Forelimb muscle (tissue), 1 donor: ENCODE results near the gene TP53RK. TPM values are rescaled to one million over a fixed set of nuclear protein-coding genes. Genes with fewer than 3 reads are reported as not detected.

ENCODE experiments used
- DNase-seq: peaks from one replicate; pipeline ENCODE4 v3.0.0-alpha.2; 2013; ENCODE audit warnings: low read depth
- polyA plus RNA-seq: library from polyadenylated mRNA; unstranded; fragments of 120-200 nt; gene quantifications from one replicate; pipeline ENCODE4 v1.2.1, GENCODE V29; 2013; ENCODE audit not compliant: insufficient read length

The TP53RK gene
- polyA plus RNA-seq, 1 donor = 9.9 TPM

DNA sequence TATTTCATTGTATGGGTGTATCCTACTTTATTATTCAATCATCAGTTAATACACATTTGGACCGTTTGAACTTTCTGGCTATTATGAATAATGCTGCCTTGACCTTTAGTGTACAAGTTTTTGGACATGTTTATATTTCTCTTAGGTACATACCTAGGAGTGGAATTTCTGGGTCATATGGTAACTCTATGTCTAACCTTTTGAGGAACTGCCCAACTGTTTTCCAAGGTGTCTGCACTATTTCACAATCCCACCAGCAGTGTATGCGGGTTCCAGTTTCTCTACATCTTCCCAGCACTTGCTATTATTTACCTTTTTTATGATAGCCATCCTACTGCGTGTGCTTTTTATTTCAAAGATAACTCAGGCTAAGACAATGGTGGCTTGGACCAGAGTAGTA lies 23.6 kb downstream of the TP53RK start:
- DNase-seq = no peak

DNA sequence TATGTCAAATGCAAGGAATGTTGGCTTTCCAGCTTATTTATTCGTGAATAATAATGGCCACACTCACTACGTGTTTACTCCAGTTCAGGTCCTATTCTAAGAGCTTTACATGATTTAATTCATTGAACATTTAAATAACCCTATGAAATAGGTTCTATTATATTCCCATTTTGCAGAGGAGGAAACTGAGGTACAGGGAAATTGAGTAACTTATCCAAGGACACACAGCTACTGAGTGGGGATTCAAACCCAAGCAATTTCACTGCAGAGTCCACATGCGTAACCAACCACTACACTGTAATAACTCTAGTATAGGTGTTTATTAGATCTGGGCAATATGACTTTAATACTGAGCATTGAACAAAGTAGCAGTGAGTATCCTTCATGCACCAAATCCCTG lies 25.7 kb downstream of the TP53RK start:
- DNase-seq = no peak

DNA sequence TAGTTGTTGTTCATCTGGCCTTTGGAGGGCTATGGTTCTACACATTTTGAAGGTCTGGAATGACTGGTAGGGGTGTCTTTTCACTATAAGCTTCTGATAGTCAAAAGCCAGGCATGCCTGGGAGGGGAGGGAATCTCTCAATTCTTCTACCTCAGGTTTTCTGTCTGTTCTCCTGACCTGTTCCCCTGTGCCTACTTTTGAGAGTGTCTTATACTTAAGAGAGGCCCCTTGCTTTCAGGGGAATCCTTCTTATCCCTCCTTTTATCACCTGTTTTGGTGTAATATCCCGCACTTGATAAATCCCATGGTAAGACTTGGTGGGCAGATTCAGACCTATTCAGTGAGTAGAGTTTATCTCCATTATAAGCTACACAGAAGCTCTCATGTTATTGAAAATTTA lies 27.6 kb downstream of the TP53RK start:
- DNase-seq = no peak

DNA sequence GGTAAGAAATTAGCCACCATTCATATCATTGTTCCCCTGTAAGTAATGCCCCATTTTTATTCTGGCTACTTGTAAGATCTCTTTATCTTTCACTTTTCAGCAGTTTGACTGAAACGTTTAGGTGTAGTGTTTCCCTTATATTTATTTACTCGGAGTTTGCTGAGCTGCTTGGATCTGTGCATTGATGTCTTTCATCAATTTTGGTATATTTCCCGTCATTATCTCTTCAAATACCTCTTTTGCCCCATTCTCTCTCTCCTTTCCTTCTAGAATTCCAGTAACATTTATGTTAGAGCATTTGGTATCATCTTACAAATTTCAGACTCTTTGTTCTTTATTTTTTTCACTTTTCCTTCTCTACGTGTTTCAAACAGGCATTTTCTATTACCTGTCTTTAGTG lies 28.8 kb downstream of the TP53RK start:
- no peak for DNase-seq

DNA sequence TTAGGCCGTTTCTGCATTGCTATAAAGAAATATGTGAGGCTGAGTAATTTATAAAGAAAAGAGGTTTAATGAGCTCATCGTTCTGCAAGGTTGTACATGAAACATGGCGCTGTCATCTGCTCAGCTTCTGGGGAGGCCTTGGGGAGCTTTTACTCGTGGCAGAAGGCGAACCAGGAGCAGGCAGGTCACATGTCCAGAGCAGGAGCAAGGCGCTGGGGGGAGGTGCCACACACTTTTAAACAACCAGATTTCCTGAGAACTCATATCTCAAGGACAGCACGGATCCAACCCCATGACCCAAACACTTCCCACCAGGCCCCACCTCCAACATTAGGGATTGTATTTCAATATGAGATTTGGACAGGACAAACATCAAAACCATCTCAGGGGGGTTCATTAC lies 31.6 kb downstream of the TP53RK start:
- DNase-seq = no peak

DNA sequence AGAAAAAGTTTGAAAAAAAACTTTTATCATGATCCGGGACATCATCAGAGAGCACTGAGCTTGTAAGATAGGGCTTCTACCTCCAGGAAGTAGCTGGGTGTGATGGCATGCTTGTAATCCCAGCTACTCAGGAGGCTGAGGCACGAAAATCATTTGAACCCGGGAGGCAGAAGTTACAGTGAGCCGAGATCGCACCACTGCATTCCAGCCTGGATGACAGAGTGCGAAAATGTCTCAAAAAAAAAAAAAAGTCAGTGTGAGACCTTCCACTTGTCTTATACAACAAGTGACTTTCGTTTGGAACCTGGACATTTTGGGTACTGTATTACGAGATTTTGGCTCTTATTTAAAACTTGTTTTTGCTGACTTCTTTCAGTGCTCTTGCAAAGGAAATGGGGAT lies 32.1 kb downstream of the TP53RK start:
- no peak for DNase-seq

DNA sequence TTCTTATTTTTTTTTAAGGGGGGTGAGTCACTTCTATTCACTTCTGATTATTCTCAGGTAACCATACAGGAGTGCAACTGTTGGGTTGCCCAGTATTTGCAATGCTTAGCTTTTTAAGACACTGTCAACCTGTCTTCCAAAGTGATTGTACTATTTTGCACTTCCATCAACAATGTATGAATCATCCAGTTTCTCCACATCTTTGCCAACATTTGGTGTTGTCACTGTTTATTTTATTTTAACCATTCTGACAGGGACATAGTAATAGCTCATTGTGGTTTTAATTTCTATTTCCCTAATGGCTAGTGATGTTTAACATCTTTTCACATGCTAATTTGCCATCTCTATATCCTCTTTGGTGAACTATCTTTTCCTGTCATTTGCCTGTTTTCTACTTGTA lies 36.5 kb downstream of the TP53RK start:
- no peak for DNase-seq

DNA sequence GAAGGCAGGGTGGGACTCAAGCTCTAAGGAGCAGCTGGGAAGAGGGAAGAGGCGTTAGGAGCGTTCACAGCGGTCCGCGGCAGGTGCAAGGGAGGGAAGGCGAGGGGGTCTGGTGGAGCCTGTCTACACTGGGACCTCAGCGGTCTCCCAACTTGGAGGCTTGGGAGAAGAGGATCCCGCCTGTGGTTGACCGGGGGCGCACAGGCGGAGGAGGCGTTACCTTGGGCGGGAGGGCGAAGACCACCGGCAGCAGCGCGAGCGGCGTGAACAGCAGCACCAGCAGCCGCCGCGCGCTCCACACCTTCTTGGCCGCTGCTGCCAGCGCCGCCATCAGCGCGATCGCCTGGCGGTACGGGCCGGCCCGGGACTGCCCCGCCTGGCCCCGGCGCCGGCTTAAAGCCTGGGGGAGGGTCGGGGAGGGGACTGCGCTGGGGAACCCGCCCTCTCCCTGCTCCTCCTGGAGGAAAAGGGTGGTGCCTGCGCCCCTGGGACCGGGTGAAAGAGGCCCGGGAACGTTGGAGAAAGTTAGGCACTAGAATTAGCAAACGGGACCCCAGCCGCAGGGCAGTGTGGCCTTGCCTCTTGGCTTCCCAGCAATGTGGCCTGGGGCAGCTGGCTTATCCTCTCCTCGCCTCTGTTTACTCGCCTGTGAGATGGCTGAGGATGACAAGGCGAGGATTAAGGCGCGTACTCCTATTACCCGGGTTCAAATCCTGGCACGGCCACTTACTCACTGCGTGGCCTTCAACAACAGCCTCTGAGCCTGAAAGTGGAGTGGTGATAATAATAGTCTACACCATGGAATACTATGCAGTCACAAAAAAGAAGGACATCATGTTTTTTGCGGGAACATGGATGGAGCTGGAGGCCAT lies 37.9 kb downstream of the TP53RK start, which contains the start of gene SLC13A3:
Gene SLC13A3 (minus strand): TSS at position 369 of the 872 bp plus-strand sequence. CDS start 38 bp downstream, at position 331.
- DNase-seq = no peak

DNA sequence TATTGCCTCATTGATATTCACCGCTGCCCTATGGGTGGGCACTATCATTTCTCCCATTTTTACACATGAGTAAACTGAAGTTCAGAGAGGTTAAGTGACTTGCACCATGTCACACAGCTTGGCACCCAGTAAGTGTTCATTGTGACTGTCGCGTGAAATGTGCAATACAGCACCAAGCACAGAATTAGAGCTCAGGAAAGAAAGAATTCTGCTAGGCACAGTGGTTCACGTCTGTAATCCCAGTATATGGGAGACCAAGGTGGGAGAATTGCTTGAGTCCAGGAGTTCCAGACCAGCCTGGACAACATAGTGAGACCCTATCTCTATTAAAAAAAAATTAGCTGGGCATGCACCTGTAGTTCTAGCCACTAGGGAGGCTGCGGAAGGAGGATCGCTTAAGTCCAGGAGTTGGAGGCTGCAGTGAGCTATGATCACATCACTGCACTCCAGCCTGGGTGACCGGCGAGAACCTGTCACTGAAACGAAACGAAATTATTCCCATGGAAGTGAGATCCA lies 38.6 kb downstream of the TP53RK start:
- DNase-seq = no peak

DNA sequence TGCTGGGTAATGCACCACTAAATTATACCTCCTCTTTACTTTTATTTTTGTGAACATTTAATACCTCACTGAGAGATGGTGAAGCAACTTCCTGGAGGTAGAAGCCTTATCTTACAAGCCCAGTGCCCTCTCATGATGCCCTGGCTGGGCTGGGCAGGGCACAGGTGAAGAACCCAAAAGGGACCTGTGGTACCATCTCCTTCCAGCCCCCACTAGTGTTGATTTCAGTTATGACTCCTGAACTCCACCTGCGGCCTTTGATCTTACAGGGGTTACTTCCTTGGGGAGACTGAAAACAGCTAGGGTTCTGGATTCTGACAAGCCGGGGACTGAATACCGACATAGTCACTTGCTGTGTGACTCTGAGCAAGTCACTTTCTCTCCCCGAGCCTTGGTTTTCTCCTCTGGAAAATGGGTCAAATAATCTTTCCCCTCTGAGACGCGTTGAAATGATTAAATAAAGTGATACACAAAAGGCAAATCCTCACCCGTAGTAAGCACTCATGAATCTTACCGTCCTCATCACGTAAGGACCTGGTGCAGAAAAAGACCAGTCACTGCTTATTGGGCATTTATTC lies 39.2 kb downstream of the TP53RK start:
- DNase-seq = no peak

DNA sequence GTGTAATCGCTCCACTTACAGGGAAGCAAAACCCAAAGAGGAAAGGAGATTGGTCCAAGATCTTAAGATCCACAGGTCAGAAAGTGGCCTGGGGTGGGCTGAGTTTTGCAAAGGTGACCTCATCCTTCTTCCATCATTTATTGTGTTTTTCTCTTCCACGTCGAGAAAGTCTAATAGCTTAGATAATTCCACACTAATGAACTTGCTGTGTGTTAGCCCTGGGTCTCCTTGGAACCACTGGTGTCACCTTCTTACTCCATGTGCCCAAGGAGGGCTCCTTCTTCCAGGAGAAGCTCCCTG lies 39.6 kb downstream of the TP53RK start:
- DNase-seq = no peak

DNA sequence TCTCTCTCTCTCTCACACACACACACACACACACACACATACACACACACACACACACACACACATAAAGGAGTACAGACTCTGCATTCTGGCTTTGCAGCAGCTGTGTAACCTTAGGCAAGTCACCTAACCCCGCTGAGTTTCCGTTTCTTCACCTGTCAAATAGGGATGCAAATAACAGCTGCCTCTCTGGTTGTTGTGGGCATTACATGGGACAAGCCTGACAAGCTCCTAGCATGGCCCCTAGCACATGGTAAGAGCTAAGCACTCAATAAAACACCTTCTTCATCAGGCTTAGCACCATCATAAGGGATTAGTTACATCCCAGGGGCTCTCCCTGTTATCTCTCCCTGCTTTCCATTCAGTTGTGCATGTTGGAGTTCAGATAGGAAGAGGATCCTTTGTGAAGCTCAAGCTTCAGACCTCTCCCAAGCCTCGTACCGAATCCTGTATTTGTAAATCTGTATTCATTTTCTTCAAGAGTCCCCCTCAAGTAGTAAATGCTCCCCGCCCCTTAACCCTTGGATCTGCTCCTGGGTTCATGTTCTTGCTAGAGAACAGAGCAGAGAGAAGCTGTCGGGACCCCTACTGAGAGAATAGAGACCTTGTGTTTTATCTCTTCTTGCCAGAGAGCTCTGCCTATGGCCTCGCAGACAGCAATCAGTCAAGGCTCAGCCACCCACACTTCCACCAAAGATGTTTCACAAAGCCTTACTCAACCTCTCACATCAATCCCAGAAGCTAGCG lies 40.2 kb downstream of the TP53RK start:
- no peak for DNase-seq

DNA sequence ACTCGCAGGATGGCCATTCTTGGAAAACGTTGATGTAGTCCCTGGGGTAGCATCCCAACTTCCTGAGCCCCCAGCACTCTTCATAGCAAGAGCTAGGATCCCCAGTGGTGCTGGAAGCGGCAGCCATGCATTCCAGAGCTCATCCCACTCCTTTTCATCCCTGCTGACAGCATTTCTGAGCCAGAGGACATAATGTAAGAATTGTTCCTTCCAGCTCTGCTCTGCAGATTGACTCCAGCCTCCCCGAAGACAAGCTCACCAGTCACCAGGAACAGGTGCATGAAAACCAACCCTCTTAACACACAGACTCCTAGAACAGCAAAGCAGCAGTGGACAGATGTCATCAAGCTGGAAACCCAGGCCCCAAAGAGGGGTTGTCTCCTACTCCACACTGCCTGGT lies 41.8 kb downstream of the TP53RK start:
- DNase-seq = no peak

DNA sequence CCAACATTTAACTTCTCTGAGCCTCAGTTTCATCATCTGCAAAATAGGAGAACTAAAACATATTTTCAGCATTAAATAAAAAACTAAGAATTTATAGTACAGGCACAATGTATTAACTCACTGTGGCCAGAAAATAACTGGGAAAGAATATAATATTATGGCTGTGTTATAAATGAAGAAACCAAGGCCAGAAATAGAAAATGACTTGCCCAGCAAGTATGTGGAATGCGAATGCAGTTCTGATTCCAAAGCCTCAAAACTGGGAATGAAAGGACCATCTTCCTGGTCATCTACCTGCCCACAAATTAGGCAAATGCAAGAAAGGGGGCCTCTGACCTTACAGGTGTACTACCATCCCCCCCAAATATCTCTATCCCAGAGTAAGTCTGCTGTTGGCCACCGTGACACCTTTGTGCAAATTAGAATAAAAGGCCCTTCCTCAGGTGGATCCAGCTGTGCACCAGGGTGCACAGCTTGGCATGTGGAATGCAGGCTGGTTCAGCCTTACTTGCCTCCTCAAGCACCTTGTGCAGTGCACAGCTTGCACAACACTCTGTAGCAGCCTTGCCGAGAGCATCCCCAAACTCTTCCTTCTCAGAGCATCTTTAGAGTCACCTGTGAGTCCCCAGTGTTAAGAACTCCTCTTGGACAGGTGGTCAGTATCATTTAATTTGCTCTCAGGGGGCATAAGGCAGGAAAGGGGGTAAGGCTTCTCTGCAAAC lies 42.4 kb downstream of the TP53RK start:
- no peak for DNase-seq

DNA sequence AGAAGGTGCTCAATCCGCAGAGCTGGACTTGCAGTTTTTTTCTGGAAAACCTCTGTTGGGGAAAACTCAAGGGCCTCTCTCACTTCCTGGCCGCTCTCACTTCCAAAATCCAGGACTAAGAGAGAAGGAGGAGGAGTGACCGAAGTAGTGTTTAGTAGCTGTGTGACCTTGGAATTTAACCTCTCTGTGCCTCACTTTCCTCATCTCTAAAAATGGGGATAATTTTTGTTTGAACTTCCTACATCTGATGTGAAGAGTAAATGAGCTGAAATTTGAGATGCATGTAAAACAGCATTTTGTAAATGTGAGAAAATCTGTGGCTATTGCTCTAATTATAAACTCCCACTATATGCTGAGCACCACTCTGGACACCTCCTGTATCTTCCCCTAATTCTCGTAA lies 43.1 kb downstream of the TP53RK start:
- DNase-seq = no peak

DNA sequence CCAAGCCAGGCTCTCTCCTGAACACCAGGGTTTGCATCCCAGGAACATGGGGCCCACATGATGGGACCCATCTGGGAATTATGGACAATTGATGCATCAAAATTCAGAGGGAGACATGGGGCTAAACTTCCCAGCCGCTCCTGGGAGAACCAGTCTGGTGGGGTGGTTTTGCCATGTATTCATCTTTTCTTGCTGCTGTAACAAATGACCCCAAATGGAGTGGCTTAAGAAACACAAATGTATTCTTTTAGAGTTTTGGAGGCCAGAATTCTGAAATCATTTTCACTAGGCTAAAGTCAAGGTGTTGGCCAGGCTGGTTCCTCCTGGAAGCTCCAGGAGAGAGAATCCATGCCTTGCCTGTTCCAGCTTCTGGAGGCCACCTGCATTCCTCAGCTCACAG lies 44.5 kb downstream of the TP53RK start:
- DNase-seq = no peak

DNA sequence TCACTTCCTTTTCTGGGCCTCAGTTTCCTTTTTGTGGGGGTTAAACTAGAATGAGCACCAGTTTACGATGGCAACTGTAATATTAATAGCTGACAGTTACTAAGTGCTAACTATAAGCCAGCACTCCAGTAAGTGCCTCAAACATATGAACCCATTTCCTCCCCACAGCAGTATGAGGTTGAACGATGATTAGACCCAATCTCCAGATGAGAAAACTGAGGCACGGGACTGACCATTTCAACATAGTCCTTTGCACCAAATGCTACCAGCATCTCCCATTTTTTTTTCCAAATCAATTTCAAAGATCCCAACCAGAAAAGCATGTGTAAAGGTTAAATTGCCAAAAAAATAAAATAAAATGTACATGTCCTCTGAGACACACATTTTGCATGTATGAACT lies 45.1 kb downstream of the TP53RK start:
- no peak for DNase-seq

DNA sequence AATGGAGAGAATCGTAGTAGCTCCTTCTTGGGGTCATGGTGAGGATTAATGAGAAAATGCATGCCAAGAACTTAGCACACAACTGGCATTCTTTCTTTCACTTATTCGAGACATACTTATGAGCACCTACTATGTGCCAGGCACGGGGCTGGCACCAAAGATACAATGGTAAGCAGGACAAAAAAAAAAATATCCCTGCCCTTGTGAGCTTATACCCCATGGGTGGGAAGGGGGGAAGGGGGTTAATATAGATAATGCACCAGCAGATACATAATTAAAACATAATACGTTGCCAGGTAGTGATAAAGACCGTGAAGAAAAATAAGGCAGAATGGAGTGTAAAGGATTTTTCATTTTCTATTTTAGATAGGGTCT lies 46.3 kb downstream of the TP53RK start:
- DNase-seq = no peak

DNA sequence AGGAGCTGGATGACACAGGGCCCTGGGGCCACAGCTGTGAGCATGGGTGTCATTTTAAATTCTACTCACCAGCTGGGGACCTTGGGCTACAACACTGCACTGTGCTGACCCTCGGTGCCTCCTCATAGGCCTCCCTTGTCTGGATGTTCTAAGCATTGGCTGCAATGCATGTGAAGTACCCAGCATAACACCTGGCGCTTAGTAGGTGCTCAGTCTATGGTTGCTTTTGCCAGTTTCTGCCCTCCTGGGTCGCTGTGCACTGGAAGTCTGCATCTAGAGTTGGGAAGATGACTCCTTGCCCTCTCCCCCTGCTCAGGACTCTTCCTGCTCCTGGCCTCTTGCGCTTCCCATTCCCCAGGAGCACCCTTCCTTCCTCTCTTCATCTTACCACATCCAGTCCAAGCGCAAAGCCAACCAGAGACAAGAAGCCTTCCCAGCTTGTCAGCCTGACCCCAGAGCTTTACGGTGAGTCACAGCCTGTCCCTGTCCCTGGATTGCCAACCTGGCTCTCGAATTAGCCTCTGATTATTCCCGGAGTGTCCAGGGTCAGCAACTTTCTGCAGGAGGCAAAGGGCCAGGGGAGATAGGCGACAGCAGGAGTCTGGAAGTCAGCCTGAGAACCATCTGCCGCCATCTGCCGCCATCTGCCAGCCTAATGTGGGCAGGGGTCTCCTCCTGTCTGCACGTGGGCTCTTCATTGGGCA lies 46.8 kb downstream of the TP53RK start:
- DNase-seq = no peak

DNA sequence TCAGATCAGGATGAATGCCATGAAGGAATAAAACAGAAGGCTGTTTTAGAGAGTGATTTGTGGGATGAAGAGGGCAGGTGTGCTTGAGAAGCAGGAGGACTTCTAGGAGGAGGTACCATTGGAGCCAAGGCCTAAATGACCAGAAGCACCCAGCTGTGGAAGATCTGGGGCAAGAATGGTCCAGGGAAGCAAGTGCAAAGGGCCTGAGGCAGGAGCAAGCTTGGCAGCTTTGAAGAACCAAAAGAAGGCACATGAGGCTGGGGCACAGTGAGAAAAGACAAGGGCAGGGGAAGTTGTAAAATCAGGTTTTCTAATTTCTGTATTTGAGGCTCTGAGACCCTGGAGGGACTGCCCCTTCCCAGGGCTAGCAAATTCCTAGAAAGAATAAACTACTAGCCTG lies 47.8 kb downstream of the TP53RK start:
- DNase-seq = no peak

DNA sequence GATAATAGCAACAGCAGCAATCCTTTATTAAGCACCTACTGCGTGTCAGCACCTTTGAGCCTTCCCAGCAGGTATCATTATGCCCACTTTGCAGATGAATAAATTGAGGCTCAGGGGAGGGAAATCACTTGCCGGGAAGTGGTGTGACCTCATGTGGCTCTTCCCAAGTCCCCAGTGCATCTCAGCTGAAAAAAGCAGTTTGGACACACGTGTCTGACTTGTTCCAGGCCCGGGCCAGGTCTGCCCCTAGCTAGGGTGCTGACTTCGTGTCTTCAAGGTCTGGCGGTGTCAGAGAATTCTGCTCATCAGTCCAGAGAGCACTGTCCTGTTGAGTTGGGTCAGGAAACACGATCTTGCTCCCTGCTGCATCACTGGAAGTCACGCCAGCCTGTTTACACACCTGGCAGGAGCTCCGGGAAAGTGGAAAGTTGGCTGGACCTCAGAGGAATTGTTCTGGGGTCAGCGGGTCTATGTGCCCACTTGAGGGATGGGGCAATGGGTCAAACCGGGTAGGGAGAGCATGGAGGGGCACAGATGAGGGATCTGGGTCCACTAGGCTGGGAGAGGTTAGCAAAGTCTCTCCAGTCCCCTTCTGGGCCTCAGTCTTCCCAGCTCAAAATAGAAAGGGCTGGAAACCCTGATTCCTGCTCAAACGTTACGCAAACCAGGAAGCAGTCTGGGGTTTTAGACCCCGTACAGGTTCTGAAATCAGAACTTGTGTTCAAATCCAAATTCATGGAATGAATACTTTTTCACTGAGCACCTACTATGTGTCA lies 48.5 kb downstream of the TP53RK start:
- DNase-seq = no peak
